Vagina (tissue), 2 donors: ENCODE measurements around the gene B3GLCT.

Experiments
- POLR2A ChIP-seq, 2 donors: fragments of 450-650 bp; IDR thresholded peaks; one replicate each; pipeline ENCODE4 v1.6.1; 2017; ENCODE audit warnings: antibody characterized with exemption in 2 of 2, mild to moderate bottlenecking in 2 of 2, moderate library complexity in 2 of 2
- POLR2AphosphoS5 ChIP-seq, 2 donors: sonication (generic); formaldehyde crosslinking; IDR thresholded peaks; one replicate each; pipeline ENCODE4 v1.9.0; 2017; ENCODE audit warnings: antibody characterized with exemption in 2 of 2, mild to moderate bottlenecking in 2 of 2, low read depth in 1 of 2; ENCODE audit not compliant: insufficient read depth in 1 of 2
- TF ChIP-seq, protein P1 (sequence below), 3 experiments: fragments of 450-650 bp in 2 of 3; fragments of 200-600 bp in 1 of 3; sonication (generic) in 1 of 3; IDR thresholded peaks; one replicate each; pipeline ENCODE4 v1.5.1; 2017 to 2019; ENCODE audit warnings: antibody characterized with exemption in 3 of 3, mild to moderate bottlenecking in 2 of 3, moderate library complexity in 2 of 3

DNA sequence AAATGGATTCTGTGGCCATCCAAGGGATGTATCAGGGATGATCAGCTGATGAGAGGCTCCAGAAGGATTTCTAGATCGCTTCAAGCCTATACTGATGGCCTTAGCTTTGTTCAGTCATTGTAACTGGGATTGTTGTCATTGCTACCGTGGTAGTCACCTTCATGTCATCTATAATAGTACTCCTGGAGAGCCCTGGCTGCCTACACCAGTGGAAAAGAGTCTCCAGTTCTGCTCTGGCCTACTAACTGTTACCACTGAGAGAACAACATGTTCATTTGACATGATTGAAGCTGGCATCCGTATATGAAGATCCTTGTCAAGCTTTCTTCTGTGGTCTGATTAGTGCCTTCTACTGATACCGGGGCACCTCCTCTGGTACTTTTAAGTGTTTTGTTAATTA lies 131.3 kb downstream of the B3GLCT start:
- no peak for TF ChIP-seq POLR2A (IDR thresholded peaks at IDR 0.05)
- TF ChIP-seq, protein P1, sequence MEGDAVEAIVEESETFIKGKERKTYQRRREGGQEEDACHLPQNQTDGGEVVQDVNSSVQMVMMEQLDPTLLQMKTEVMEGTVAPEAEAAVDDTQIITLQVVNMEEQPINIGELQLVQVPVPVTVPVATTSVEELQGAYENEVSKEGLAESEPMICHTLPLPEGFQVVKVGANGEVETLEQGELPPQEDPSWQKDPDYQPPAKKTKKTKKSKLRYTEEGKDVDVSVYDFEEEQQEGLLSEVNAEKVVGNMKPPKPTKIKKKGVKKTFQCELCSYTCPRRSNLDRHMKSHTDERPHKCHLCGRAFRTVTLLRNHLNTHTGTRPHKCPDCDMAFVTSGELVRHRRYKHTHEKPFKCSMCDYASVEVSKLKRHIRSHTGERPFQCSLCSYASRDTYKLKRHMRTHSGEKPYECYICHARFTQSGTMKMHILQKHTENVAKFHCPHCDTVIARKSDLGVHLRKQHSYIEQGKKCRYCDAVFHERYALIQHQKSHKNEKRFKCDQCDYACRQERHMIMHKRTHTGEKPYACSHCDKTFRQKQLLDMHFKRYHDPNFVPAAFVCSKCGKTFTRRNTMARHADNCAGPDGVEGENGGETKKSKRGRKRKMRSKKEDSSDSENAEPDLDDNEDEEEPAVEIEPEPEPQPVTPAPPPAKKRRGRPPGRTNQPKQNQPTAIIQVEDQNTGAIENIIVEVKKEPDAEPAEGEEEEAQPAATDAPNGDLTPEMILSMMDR (IDR thresholded peaks at IDR 0.05), result no peak
- no peak for TF ChIP-seq POLR2AphosphoS5 (IDR thresholded peaks at IDR 0.05; ENCODE audit: insufficient read depth in 1 of 2, low read depth in 1 of 2)
